Measurements from ENCODE around the gene DAD1. TPM values are rescaled to one million over a fixed set of nuclear protein-coding genes. Genes with fewer than 3 reads are reported as not detected.

Gene DAD1
- total and polyA plus RNA-seq, 7 donors: 77.8 to 277 (median 118) TPM

DNA sequence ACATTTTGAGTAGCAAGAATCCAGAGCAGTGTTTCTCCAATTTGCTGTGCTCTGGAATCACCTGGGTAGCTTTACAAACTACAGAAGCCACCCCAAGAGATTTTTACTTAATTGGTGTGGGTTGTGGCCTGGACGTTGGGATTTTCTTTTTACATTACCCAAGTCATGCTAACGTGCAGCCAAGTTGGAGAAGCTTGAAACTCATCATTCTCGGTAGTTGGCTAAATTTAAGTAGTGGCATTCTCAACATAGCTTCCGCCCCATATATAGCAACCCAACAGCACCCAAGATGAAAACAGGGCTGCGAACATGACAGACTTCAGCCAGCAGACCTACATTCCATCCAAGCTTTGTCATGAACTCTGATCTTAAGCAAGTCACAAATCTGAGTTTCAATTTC, 25.0 kb downstream of the DAD1 start:
- no peaks in the 10 kb centered on the region for H3K27me3 ChIP-seq (ENCODE audit: insufficient read depth in 3 of 3, low read length in 2 of 3)
- peak overlapping the region; percentile 66 for H3K27ac ChIP-seq
- peak; percentile 48 to 84 (median 56) for ATAC-seq
- peaks cover 54% of the 10 kb centered on the region for H3K4me1 ChIP-seq
- DNase-seq: no peak
- no peak overlapping the region for H3K4me3 ChIP-seq
- peaks cover 0 to 13% of the 10 kb centered on the region in 2 donors for H3K36me3 ChIP-seq (ENCODE audit: insufficient read depth in 1 of 2, low read depth in 1 of 2)
- no peaks in the 10 kb centered on the region for H3K9me3 ChIP-seq
- 33 to 45% (median 38%) methylated on average over 5 of the region's 5 CpGs for WGBS, 3 donors
- intact Hi-C loops (cut with DNase I): no loop called here
- TF ChIP-seq, protein P1, sequence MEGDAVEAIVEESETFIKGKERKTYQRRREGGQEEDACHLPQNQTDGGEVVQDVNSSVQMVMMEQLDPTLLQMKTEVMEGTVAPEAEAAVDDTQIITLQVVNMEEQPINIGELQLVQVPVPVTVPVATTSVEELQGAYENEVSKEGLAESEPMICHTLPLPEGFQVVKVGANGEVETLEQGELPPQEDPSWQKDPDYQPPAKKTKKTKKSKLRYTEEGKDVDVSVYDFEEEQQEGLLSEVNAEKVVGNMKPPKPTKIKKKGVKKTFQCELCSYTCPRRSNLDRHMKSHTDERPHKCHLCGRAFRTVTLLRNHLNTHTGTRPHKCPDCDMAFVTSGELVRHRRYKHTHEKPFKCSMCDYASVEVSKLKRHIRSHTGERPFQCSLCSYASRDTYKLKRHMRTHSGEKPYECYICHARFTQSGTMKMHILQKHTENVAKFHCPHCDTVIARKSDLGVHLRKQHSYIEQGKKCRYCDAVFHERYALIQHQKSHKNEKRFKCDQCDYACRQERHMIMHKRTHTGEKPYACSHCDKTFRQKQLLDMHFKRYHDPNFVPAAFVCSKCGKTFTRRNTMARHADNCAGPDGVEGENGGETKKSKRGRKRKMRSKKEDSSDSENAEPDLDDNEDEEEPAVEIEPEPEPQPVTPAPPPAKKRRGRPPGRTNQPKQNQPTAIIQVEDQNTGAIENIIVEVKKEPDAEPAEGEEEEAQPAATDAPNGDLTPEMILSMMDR (IDR thresholded peaks at IDR 0.05): no peak

DNA sequence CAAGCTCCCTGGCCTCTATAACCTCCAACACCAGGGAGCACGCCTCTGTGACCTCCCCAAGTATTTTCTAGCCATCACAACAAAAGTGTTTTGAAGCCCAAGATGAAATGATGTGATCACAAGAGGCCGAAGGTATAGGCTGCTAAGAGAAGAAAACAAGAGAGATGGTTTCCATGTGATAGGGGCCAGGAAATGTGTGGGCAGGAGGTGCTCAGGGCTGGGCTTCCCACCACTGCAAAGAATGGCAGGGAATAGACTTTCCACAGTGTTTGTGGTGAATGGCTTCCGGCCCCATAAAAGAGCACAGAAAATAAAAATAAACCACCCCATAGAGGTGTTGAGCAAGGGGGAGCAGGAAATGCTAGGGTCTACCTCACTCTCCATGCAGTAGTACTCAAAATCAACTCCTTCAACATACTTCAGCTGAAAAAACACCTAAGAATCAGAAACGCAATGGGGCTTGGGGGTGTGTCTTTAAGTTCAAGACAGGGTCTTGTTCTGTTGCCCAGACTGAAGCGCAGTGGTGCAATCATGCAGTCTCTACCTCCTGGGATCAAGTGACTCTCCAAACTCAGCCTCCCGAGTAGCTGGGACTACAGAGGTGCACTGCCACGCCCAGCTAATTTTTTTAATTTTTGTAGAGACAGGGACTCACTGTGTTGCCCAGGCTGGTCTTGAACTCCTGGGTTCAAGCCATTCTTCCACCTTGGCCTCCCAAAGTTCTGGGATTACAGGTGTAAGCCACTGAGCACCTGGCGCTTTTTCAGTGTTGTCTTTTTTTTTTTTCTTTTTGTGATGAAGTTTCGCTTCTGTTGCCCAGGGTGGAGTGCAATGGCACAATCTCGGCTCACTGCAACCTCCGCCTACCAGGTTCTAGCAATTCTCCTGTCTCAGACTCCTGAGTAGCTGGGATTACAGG, 27.1 kb downstream of the DAD1 start:
- TF ChIP-seq, protein P1 (IDR thresholded peaks at IDR 0.05): no peak
- no peaks in the 10 kb centered on the region for H3K9me3 ChIP-seq
- peaks cover 40% of the 10 kb centered on the region for H3K4me1 ChIP-seq
- ATAC-seq (no peak), DNase-seq (no peak)
- intact Hi-C loops (cut with DNase I): no loop called here
- H3K27me3 ChIP-seq (ENCODE audit: insufficient read depth in 3 of 3, low read length in 2 of 3): no peaks in the 10 kb centered on the region
- H3K36me3 ChIP-seq (ENCODE audit: insufficient read depth in 1 of 2, low read depth in 1 of 2): peaks cover 0 to 8% of the 10 kb centered on the region in 2 donors
- 78 to 81% (median 80%) methylated on average over 11 of the region's 11 CpGs for WGBS, 3 donors
- H3K4me3 ChIP-seq: no peak overlapping the region
- H3K27ac ChIP-seq: no peak overlapping the region

DNA sequence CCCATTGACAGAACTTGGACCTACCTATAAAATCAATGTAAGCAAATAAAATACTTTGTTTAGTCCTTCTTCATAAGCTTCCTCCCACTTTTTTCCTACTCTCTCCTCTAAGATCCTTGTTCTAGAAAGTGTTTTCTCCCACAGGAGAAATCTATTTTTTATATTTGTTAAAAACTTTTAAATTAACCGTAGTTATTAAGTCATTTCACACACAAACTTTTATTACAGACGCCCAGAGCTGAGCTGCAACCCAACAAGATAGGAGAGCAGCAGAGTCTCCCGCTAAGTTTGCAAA, 27.7 kb downstream of the DAD1 start:
- Histone ChIP-seq H3K27ac (no peak overlapping the region), H3K4me3 (no peak overlapping the region), H3K9me3 (no peaks in the 10 kb centered on the region), H3K4me1 (peaks cover 38% of the 10 kb centered on the region), H3K27me3 (ENCODE audit: insufficient read depth in 3 of 3, low read length in 2 of 3) (no peaks in the 10 kb centered on the region), H3K36me3 (ENCODE audit: insufficient read depth in 1 of 2, low read depth in 1 of 2) (peaks cover 0 to 8% of the 10 kb centered on the region in 2 donors)
- intact Hi-C loops (cut with DNase I): no loop called here
- ATAC-seq (no peak), DNase-seq (no peak)
- TF ChIP-seq, protein P1 (IDR thresholded peaks at IDR 0.05): no peak
- 73 to 83% (median 81%) methylated on average over 3 of the region's 3 CpGs for WGBS, 3 donors

DNA sequence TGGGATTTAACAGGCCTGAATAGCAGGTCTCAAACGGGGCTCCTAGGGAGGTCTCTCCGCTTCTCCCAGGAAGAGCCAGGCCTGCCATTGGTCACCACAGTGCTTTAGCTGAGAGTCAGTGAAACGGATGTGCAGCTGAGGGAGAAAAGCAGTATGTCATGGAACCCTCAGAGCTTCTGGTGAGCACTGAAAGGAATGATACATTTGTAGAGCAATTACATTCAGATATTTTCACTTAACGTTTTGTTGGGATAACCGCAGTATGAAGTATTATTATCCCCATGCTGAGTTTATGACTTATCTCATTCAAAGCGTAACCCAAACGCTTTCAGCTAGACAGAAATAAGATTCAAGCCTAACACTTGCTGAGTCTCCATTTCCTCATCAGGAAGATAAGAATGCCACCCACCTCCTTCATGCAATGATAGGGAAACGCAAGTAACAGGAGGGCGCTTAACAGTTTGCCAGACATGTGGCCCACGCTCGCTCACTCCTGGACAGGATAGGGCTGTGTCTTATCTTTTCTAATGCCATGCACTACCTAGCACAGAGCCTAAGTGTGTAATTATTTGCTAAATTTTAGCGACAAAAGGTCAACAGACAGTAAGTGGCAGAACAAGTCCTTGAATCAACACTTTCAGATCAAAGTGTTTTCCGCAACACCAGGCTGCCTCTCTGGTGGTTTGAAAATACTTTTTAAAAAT, 28.2 kb downstream of the DAD1 start:
- no peaks in the 10 kb centered on the region for H3K27me3 ChIP-seq (ENCODE audit: insufficient read depth in 3 of 3, low read length in 2 of 3)
- peaks cover 0 to 8% of the 10 kb centered on the region in 2 donors for H3K36me3 ChIP-seq (ENCODE audit: insufficient read depth in 1 of 2, low read depth in 1 of 2)
- no peak for DNase-seq
- ATAC-seq: no peak
- 75 to 78% (median 75%) methylated on average over 13 of the region's 13 CpGs for WGBS, 3 donors
- H3K27ac ChIP-seq: no peak overlapping the region
- intact Hi-C loops (cut with DNase I): no loop called here
- no peak overlapping the region for H3K4me3 ChIP-seq
- H3K4me1 ChIP-seq: peaks cover 35% of the 10 kb centered on the region
- H3K9me3 ChIP-seq: no peaks in the 10 kb centered on the region
- TF ChIP-seq, protein P1 (IDR thresholded peaks at IDR 0.05): no peak
